Peyer's patch (tissue), 4 donors: ENCODE measurements around the gene WAS. TPM values are rescaled to one million over a fixed set of nuclear protein-coding genes. Genes with fewer than 3 reads are reported as not detected.

Source experiments
- DNase-seq, 3 donors: peaks; one replicate each; pipeline ENCODE4 v3.0.0-alpha.2; 2017 to 2019
- H3K27ac ChIP-seq, 4 donors: fragments of 200-600 bp; sonication (generic); one replicate each; pipeline ENCODE4 v1.5.1; 2016 to 2019
- H3K27me3 ChIP-seq, 2 donors: fragments of 200-600 bp; sonication (generic); one replicate each; pipeline ENCODE4 v1.5.1; 2019
- H3K36me3 ChIP-seq, 3 donors: fragments of 200-600 bp; sonication (generic); one replicate each; pipeline ENCODE4 v1.5.1; 2016 to 2019
- H3K4me1 ChIP-seq, 4 donors: fragments of 200-600 bp; sonication (generic); one replicate each; pipeline ENCODE4 v1.5.1; 2016 to 2019
- H3K4me3 ChIP-seq, 4 donors: fragments of 200-600 bp; sonication (generic); 1 replicate in 3 of 4; 2 replicates in 1 of 4; pipeline ENCODE4 v1.5.1; 2016 to 2019; ENCODE audit warnings: mild to moderate bottlenecking in 1 of 4
- H3K9me3 ChIP-seq, 4 donors: fragments of 200-600 bp; sonication (generic); one replicate each; pipeline ENCODE4 v1.5.1; 2016 to 2019; ENCODE audit warnings: mild to moderate bottlenecking in 1 of 4
- CTCF ChIP-seq, 6 experiments: fragments of 450-650 bp in 4 of 6; fragments of 200-600 bp in 2 of 6; sonication (generic) in 1 of 6; IDR thresholded peaks; one replicate each; pipeline ENCODE4 v1.5.1; 2017 to 2019; ENCODE audit warnings: antibody characterized with exemption in 6 of 6, mild to moderate bottlenecking in 3 of 6, moderate library complexity in 1 of 6
- POLR2A ChIP-seq, 2 donors: fragments of 450-650 bp; IDR thresholded peaks; one replicate each; pipeline ENCODE4 v1.5.1; 2017; ENCODE audit warnings: antibody characterized with exemption in 2 of 2, mild to moderate bottlenecking in 2 of 2, moderate library complexity in 2 of 2
- total RNA-seq, 4 donors: library from RNA; depleted of rRNA; stranded (reverse); fragments of >200 nt; gene quantifications; one replicate each; pipeline ENCODE4 v1.1.0, GENCODE V29; 2016

Gene WAS
- total RNA-seq, 4 donors from 2014 or later, result 3.5 to 45.4 (median 7.6) TPM

GRCh38 chrX:48711929-48712505 is 28.4 kb downstream of the WAS start:
- Histone ChIP-seq H3K4me3 (no peak overlapping the region), H3K9me3 (no peaks in the 10 kb centered on the region), H3K27me3 (no peaks in the 10 kb centered on the region), H3K36me3 (no peaks in the 10 kb centered on the region), H3K4me1 (no peaks in the 10 kb centered on the region), H3K27ac (peak overlapping the region in 3 of 4 donors; percentile 0 to 52 (median 43))
- no peak for DNase-seq
- TF ChIP-seq CTCF (IDR thresholded peaks at IDR 0.05) (no peak), POLR2A (IDR thresholded peaks at IDR 0.05) (no peak)

GRCh38 chrX:48713847-48714246 is 30.2 kb downstream of the WAS start:
- TF ChIP-seq CTCF (IDR thresholded peaks at IDR 0.05) (no peak), POLR2A (IDR thresholded peaks at IDR 0.05) (no peak)
- Histone ChIP-seq H3K4me1 (no peaks in the 10 kb centered on the region), H3K27me3 (no peaks in the 10 kb centered on the region), H3K27ac (no peak overlapping the region), H3K9me3 (no peaks in the 10 kb centered on the region), H3K4me3 (no peak overlapping the region), H3K36me3 (no peaks in the 10 kb centered on the region)
- DNase-seq, result no peak

- Histone ChIP-seq H3K27ac (no peak overlapping the region), H3K4me3 (no peak overlapping the region), H3K9me3 (no peaks in the 10 kb centered on the region), H3K36me3 (no peaks in the 10 kb centered on the region), H3K4me1 (no peaks in the 10 kb centered on the region), H3K27me3 (no peaks in the 10 kb centered on the region)
- TF ChIP-seq POLR2A (IDR thresholded peaks at IDR 0.05) (no peak), CTCF (IDR thresholded peaks at IDR 0.05) (no peak)
- no peak for DNase-seq
Measured at GRCh38 chrX:48714573-48714972, 31.0 kb downstream of the WAS start.

- no peaks in the 10 kb centered on the region for H3K4me1 ChIP-seq
- H3K27ac ChIP-seq, result no peak overlapping the region
- H3K4me3 ChIP-seq, result no peak overlapping the region
- H3K36me3 ChIP-seq, result no peaks in the 10 kb centered on the region
- H3K27me3 ChIP-seq, result no peaks in the 10 kb centered on the region
- no peak for TF ChIP-seq CTCF (IDR thresholded peaks at IDR 0.05)
- TF ChIP-seq POLR2A (IDR thresholded peaks at IDR 0.05), result no peak
- no peak for DNase-seq
- H3K9me3 ChIP-seq, result no peaks in the 10 kb centered on the region
Measured at GRCh38 chrX:48715072-48715471, 31.5 kb downstream of the WAS start.

GRCh38 chrX:48715876-48716502 is 32.4 kb downstream of the WAS start:
- H3K36me3 ChIP-seq, result no peaks in the 10 kb centered on the region
- no peak for TF ChIP-seq CTCF (IDR thresholded peaks at IDR 0.05)
- no peak for TF ChIP-seq POLR2A (IDR thresholded peaks at IDR 0.05)
- no peak for DNase-seq
- no peaks in the 10 kb centered on the region for H3K9me3 ChIP-seq
- H3K27me3 ChIP-seq, result no peaks in the 10 kb centered on the region
- H3K27ac ChIP-seq, result no peak overlapping the region
- no peak overlapping the region for H3K4me3 ChIP-seq
- no peaks in the 10 kb centered on the region for H3K4me1 ChIP-seq
